ENCODE measurements around the gene SELPLG. TPM values are rescaled to one million over a fixed set of nuclear protein-coding genes. Genes with fewer than 3 reads are reported as not detected.

The SELPLG gene
- total and polyA plus RNA-seq, 2 of the 4 experiments (the other 2 are of a cell fraction): 3.2 to 10.8 TPM

DNA sequence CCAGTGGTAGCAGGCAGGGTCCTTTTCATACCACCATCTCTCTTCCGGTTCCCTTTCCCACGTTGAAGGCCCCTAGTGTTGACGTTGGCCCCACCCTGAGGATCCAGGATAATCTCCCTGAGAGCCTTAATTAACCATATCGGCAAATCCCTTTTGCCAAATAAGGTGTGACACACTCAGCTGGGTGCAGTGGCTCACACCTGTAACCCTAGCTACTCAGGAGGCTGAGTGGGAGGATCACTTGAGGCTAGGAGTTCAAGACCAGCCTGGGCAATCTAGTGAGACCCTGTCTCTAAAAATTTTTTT lies 33.0 kb downstream of the SELPLG start:
- ATAC-seq (ENCODE audit: low read depth) (no peak), DNase-seq (no peak)
- no peak overlapping the region for H3K4ac ChIP-seq (ENCODE audit: low read depth, low read length)
- no peak overlapping the region for H2BK15ac ChIP-seq (ENCODE audit: low read depth, low read length)
- H2AFZ ChIP-seq (replicated peaks; ENCODE audit: low read length, poor library complexity): no peak overlapping the region
- no peaks in the 10 kb centered on the region for H3K9me3 ChIP-seq (ENCODE audit: control insufficient read depth, insufficient read depth, low read length)
- no peak overlapping the region for H2BK5ac ChIP-seq (ENCODE audit: low read depth, low read length, poor library complexity, severe bottlenecking)
- in situ Hi-C loops (cut with MboI; ENCODE audit: low sequenced_read_pairs): no loop called here
- no peaks in the 10 kb centered on the region for H3K27me3 ChIP-seq (ENCODE audit: control insufficient read depth, insufficient read depth, low read length)
- H2AK5ac ChIP-seq (ENCODE audit: low read depth, low read length): no peak overlapping the region
- 100% methylated on average over 1 of the region's 4 CpGs; no CpG with 5 or more reads in 1 of the 2 experiments for WGBS, 2 experiments (ENCODE audit: extremely low coverage in 2 of 2, insufficient read length in 1 of 2)
- no peak overlapping the region for H4K91ac ChIP-seq (ENCODE audit: insufficient read depth, low read depth, low read length)
- no peaks in the 10 kb centered on the region for H3K36me3 ChIP-seq (ENCODE audit: control insufficient read depth, insufficient read depth, low read length)
- H4K20me1 ChIP-seq (ENCODE audit: insufficient read depth, low read length): no peaks in the 10 kb centered on the region
- no peak overlapping the region for H3K23ac ChIP-seq (ENCODE audit: low read depth, low read length)
- no peak overlapping the region for H4K8ac ChIP-seq (ENCODE audit: low read depth in 2 of 2, low read length in 2 of 2)
- H3K4me2 ChIP-seq (ENCODE audit: low read depth, low read length): no peak overlapping the region
- no peak overlapping the region for H3K14ac ChIP-seq (replicated peaks; ENCODE audit: low read depth, low read length)
- no peak overlapping the region for H4K5ac ChIP-seq (ENCODE audit: low read depth, low read length)
- no peak overlapping the region for H3K4me3 ChIP-seq (ENCODE audit: insufficient read depth, low read depth, low read length)
- H3K9ac ChIP-seq (ENCODE audit: low read depth, low read length): no peak overlapping the region
- TF ChIP-seq, protein P1, sequence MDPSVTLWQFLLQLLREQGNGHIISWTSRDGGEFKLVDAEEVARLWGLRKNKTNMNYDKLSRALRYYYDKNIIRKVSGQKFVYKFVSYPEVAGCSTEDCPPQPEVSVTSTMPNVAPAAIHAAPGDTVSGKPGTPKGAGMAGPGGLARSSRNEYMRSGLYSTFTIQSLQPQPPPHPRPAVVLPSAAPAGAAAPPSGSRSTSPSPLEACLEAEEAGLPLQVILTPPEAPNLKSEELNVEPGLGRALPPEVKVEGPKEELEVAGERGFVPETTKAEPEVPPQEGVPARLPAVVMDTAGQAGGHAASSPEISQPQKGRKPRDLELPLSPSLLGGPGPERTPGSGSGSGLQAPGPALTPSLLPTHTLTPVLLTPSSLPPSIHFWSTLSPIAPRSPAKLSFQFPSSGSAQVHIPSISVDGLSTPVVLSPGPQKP (IDR thresholded peaks at IDR 0.05; ENCODE audit: borderline replicate concordance, low read depth, low read length): no peak
- TF ChIP-seq SMC3 (IDR thresholded peaks at IDR 0.05; ENCODE audit: low read depth, low read length): no peak
- H3K18ac ChIP-seq (ENCODE audit: low read depth, low read length): no peak overlapping the region
- no TSS peak for BruUV-seq (replicated peaks)
- H2AK9ac ChIP-seq (replicated peaks; ENCODE audit: low read depth, low read length, poor library complexity): no peak overlapping the region
- H3K27ac ChIP-seq (ENCODE audit: insufficient read depth, low read length): no peak overlapping the region
- H2BK20ac ChIP-seq (ENCODE audit: low read depth, low read length): no peak overlapping the region
- ChIA-PET CTCF (no interaction called here), POLR2A (ENCODE audit: unreplicated experiment) (no interaction called here)
- peaks cover 5% of the 10 kb centered on the region; the same call in 1 of the 2 replicates for H3K4me1 ChIP-seq (ENCODE audit: control insufficient read depth, insufficient read depth, low read length)
- no peak overlapping the region for H3K56ac ChIP-seq (ENCODE audit: extremely low read depth, insufficient read depth, low read length)
- H2BK120ac ChIP-seq (ENCODE audit: low read depth, low read length): no peak overlapping the region
- dilution Hi-C loops (cut with HindIII; ENCODE audit: low sequenced_read_pairs, unreplicated experiment): no loop called here
- no peaks in the 10 kb centered on the region for H3K79me1 ChIP-seq (ENCODE audit: low read depth in 1 of 2, low read length in 2 of 2)
- no peaks in the 10 kb centered on the region for H3K9me1 ChIP-seq (ENCODE audit: insufficient read depth, low read length)
- intact Hi-C loops (cut with micrococcal nuclease): no loop called here

Data from IMR-90 (cell line).